ENCODE measurements around the gene RREB1. TPM values are rescaled to one million over a fixed set of nuclear protein-coding genes. Genes with fewer than 3 reads are reported as not detected.

RREB1 gene
- total and polyA plus RNA-seq, 9 donors, result 7.3 to 64.4 (median 50.1) TPM

- Histone ChIP-seq H3K27me3 (no peaks in the 10 kb centered on the region), H3K9me3 (no peaks in the 10 kb centered on the region), H3K4me1 (ENCODE audit: insufficient read depth) (no peaks in the 10 kb centered on the region), H3K27ac (no peak overlapping the region), H3K36me3 (no peaks in the 10 kb centered on the region), H3K4me3 (no peak overlapping the region)
- TF ChIP-seq EP300 (IDR thresholded peaks at IDR 0.05) (no peak), CTCF (IDR thresholded peaks at IDR 0.05) (no peak), POLR2A (IDR thresholded peaks at IDR 0.05) (no peak)
- no peak for DNase-seq
- WGBS, 3 donors, result 77 to 84% (median 80%) methylated on average over 3 of the region's 3 CpGs
- intact Hi-C loops (cut with DNase I), result loop anchor here in 1 of 4 donors (10.0 kb wide), 1 partner anchor 335 kb away; no protein-coding TSS in a partner anchor
These were observed 7.5 kb upstream of the RREB1 start for GRCh38 chr6:7100072-7100752.

- H3K36me3 ChIP-seq, result no peaks in the 10 kb centered on the region
- DNase-seq, result no peak
- no peak for TF ChIP-seq POLR2A (IDR thresholded peaks at IDR 0.05)
- no peak for TF ChIP-seq CTCF (IDR thresholded peaks at IDR 0.05)
- TF ChIP-seq EP300 (IDR thresholded peaks at IDR 0.05), result no peak
- H3K9me3 ChIP-seq, result no peaks in the 10 kb centered on the region
- intact Hi-C loops (cut with DNase I), result loop anchor here in 1 of 4 donors (10.0 kb wide), 1 partner anchor 336 kb away; no protein-coding TSS in a partner anchor
- no peaks in the 10 kb centered on the region for H3K4me1 ChIP-seq (ENCODE audit: insufficient read depth)
- WGBS, 3 donors, result 88 to 91% (median 90%) methylated on average over 10 of the region's 10 CpGs
- no peaks in the 10 kb centered on the region for H3K27me3 ChIP-seq
- H3K27ac ChIP-seq, result no peak overlapping the region
- no peak overlapping the region for H3K4me3 ChIP-seq
These were observed 7.0 kb upstream of the RREB1 start for GRCh38 chr6:7100753-7101081.

GRCh38 chr6:7101290-7101689, 6.5 kb upstream of the RREB1 start:
- 55 to 59% (median 55%) methylated on average over 8 of the region's 8 CpGs for WGBS, 3 donors
- Histone ChIP-seq H3K27me3 (no peaks in the 10 kb centered on the region), H3K9me3 (no peaks in the 10 kb centered on the region), H3K27ac (no peak overlapping the region), H3K36me3 (no peaks in the 10 kb centered on the region), H3K4me1 (ENCODE audit: insufficient read depth) (no peaks in the 10 kb centered on the region), H3K4me3 (no peak overlapping the region)
- intact Hi-C loops (cut with DNase I), result loop anchor here in 1 of 4 donors (10.0 kb wide), 1 partner anchor 336 kb away; no protein-coding TSS in a partner anchor
- no peak for DNase-seq
- no peak for TF ChIP-seq EP300 (IDR thresholded peaks at IDR 0.05)
- no peak for TF ChIP-seq CTCF (IDR thresholded peaks at IDR 0.05)
- TF ChIP-seq POLR2A (IDR thresholded peaks at IDR 0.05), result no peak

GRCh38 chr6:7104752-7105151, 3.0 kb upstream of the RREB1 start:
- no peak overlapping the region for H3K27ac ChIP-seq
- WGBS, 3 donors, result 95 to 98% (median 97%) methylated on average over 3 of the region's 3 CpGs
- H3K4me3 ChIP-seq, result no peak overlapping the region
- H3K27me3 ChIP-seq, result no peaks in the 10 kb centered on the region
- no peaks in the 10 kb centered on the region for H3K36me3 ChIP-seq
- H3K4me1 ChIP-seq (ENCODE audit: insufficient read depth), result peaks cover 1% of the 10 kb centered on the region
- intact Hi-C loops (cut with DNase I), result loop anchor here in 1 of 4 donors (10.0 kb wide), 1 partner anchor 340 kb away; no protein-coding TSS in a partner anchor
- no peak for DNase-seq
- TF ChIP-seq EP300 (IDR thresholded peaks at IDR 0.05) (no peak), CTCF (IDR thresholded peaks at IDR 0.05) (no peak), POLR2A (IDR thresholded peaks at IDR 0.05) (no peak)
- no peaks in the 10 kb centered on the region for H3K9me3 ChIP-seq
